ENCODE results near the gene PRDM9.
"Not testable (repeated sequence)": the region's sequence is repeated elsewhere in the genome, so short reads cannot be mapped to it uniquely, and the experiment has no call there.

Gene PRDM9

GRCh38 chr5:23507278-23507685 lies at the start of gene PRDM9:
PRDM9 (plus strand) TSS chr5:23507609; CDS start chr5:23509034, 1,425 bp downstream.
- no peak for DNase-seq

- DNase-seq = no peak
These were observed 49.6 kb upstream of the PRDM9 start for GRCh38 chr5:23457780-23458179.

- DNase-seq = no peak
These were observed 48.2 kb upstream of the PRDM9 start for GRCh38 chr5:23459214-23459613.

DNA sequence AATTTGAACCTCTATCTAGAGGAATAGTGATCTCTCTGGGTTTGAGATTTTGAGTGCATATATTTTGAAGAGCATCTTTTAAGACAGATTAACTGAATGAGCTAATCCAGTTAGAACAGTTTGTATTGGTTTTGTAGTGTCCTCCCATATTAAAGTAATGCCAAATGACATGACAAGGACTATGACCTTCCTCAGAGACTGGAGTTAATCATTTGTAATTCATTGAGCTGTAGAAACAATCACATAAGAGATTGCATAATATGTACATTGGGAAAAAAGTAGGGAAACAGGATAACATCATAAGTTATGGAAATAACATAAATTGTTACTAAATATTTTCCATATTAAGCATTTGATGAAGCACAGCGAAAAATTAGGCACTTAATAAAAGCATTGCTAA lies 45.8 kb upstream of the PRDM9 start:
- DNase-seq = no peak

GRCh38 chr5:23466401-23466912 lies 41.0 kb upstream of the PRDM9 start:
- no peak for DNase-seq

DNA sequence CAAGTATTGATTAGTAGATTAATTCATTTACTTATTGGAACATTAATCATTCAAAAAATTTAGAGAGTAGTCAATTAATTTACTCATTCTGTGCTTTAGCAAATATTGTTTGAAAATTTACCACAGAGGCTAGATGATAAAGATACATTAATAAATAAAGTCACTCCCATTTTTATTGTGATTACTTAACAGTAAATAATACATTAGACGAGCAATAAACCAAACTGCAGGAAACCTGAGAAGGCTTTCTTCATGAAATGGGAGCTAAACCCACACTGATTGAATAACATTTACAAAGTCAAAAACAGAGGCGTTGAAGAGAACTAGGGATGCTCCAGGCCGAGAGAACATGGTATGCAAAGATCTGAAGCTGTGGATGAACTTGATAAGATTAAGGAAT lies 38.8 kb upstream of the PRDM9 start:
- DNase-seq = no peak

- no peak for DNase-seq
These were observed 33.5 kb upstream of the PRDM9 start for GRCh38 chr5:23473915-23474314.

GRCh38 chr5:23474315-23474714 lies 33.1 kb upstream of the PRDM9 start:
- DNase-seq = no peak

- DNase-seq = no peak
These were observed 30.8 kb upstream of the PRDM9 start for GRCh38 chr5:23476580-23476979.

GRCh38 chr5:23482642-23483041 lies 24.8 kb upstream of the PRDM9 start:
- DNase-seq = no peak

DNA sequence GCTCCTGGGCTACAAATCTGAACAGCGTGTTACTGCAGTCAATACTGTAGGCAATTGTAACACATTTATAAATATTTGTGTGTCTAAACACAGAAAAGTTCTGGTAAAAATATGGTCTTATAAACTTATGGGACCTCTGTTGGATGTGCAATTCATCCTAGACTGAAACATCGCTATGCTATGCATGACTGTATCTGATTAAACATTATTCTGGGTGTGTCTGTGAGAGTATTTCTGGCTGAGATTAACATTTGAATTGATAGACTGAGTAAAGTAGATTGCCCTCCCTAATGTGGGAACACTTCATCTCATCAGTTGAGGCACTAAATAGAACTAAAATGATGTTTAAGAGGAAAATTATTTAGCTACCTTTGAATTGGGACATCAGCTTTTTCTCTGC lies 24.3 kb upstream of the PRDM9 start:
- DNase-seq = no peak

- no peak for DNase-seq
These were observed 23.3 kb upstream of the PRDM9 start for GRCh38 chr5:23484096-23484495.

- DNase-seq = not testable (repeated sequence)
These were observed 21.2 kb upstream of the PRDM9 start for GRCh38 chr5:23486227-23486626.

DNA sequence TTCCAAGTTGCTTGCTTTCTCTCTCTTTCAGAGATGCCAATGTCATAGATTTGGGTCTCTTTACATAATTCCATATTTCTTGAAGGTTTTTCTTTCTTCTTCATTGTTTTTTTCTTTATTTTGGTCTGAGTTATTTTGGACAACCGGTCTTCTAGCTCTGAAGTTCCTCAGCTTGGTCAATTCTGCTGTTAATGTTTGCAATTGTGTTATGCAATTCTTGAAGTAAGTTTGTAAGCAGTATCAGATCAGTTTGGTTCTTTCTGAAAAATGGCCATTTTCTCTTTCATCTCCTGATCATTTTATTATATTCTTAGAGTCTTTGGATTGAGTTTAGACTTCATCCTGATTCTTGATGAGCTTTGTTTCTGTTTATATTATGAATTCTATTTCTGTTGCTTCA lies 16.4 kb upstream of the PRDM9 start:
- DNase-seq = no peak

GRCh38 chr5:23494558-23494957 lies 12.9 kb upstream of the PRDM9 start:
- no peak for DNase-seq

DNA sequence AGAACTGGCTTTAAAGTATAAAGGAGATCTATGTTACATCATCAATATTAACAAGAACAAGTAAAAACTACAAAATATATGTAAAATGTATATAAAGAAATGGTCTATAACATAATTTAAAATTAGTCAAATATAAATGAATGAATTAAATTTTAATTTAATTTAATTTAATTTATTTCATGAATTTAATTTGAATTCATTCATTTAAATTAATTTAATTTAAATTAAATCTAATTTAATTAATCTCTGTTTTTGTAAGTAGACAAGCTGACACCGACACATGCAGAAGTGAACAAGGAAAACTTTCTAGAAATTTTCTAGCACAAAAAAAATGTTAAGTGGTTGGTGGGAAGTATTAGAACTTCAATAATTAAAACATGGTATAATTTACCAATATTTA lies 10.8 kb upstream of the PRDM9 start:
- DNase-seq = no peak

DNA sequence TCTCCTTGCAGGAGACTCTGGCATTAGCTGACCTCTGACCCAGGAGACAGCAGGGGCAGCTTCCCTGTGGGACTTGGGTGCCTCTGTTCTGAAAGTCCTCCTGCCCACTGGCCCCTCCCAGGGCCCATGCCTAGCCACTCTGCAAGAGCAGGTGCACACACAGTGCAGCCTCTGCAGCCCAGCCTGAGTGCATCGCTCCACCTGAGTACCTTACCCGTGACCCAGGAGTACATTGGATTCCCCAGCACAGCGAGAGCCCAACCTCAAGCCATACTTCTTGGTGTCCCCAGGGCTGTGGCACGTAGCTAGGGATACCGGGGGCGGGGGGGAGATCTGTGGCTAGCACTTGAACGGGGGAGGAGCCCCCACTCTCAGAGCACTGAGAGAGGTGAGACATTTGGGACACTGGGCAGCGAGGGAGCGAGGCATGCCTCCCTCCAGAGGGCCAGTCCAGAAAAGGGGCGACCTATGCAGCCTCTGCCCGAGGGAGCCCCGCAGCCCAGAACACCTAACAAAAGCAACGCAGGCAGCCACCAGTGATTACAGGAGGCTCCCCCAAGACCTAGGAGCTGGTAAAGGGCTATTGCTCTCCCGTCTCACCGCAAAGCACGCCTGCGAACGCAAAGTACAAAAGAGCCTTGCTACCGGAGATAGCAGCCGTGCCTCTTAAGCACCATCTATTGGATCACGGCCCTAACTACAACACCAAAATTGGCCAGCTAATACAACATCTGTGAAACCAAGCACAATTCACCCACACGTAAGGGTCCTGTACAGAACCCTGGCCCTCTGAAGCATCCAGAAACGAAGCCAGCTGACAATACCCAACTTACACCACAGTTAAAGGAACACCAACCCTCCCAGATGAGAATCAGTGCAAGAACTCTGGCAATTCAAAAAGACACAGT lies 826 bp upstream of the PRDM9 start:
- no peak for DNase-seq

- not testable (repeated sequence) for DNase-seq
These were observed 3.0 kb downstream of the PRDM9 start for GRCh38 chr5:23510434-23510833.

GRCh38 chr5:23522553-23522952 lies 15.1 kb downstream of the PRDM9 start:
- DNase-seq = no peak

DNA sequence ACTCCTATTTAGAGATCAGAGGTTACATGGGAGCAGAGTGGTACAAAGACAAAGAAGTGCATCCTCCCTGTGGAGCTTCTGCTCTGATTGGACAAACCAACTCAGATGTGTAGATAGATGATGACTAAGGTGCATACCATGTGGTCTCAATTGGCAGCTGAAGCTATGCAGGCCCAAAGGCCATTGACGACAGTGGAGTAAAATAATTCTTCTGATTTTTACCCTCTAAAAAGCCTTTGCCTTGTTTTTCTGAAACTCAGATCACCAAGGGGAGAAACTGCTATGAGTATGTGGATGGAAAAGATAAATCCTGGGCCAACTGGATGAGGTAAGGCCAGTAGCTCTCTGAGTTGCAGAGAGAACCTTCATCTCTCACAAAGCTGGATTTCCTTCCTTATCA lies 15.6 kb downstream of the PRDM9 start:
- DNase-seq = no peak

- DNase-seq = no peak
These were observed 16.6 kb downstream of the PRDM9 start for GRCh38 chr5:23523998-23524397.

- DNase-seq = no peak
These were observed 18.3 kb downstream of the PRDM9 start for GRCh38 chr5:23525751-23526150.

DNA sequence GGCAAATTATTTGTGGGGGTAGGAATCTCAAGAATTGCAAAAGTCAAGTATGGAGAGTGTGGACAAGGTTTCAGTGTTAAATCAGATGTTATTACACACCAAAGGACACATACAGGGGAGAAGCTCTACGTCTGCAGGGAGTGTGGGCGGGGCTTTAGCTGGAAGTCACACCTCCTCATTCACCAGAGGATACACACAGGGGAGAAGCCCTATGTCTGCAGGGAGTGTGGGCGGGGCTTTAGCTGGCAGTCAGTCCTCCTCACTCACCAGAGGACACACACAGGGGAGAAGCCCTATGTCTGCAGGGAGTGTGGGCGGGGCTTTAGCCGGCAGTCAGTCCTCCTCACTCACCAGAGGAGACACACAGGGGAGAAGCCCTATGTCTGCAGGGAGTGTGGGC lies 19.2 kb downstream of the PRDM9 start:
- not testable (repeated sequence) for DNase-seq

- not testable (repeated sequence) for DNase-seq
These were observed 20.0 kb downstream of the PRDM9 start for GRCh38 chr5:23527216-23527920.

All from Kasumi-1 (cell line).